Tibial artery (tissue), 4 donors: ENCODE results near the gene TPH1.

ENCODE experiments used
- DNase-seq, 2 donors: peaks; one replicate each; pipeline ENCODE4 v3.0.0-alpha.2; 2019
- H3K27ac ChIP-seq, 2 donors: fragments of 200-600 bp; sonication (generic) in 1 of 2; 1 replicate in 1 of 2; 2 replicates in 1 of 2; pipeline ENCODE4 v1.5.1; 2018 to 2019; ENCODE audit warnings: mild to moderate bottlenecking in 1 of 2
- H3K27me3 ChIP-seq, 2 donors: fragments of 200-600 bp; sonication (generic) in 1 of 2; one replicate each; pipeline versions ENCODE4 v1.5.1 to v1.6.0; 2016 to 2019
- H3K36me3 ChIP-seq, 3 donors: fragments of 200-600 bp; sonication (generic) in 2 of 3; one replicate each; pipeline ENCODE4 v1.5.1; 2016 to 2019; ENCODE audit warnings: mild to moderate bottlenecking in 2 of 3
- H3K4me1 ChIP-seq, 4 donors: fragments of 200-600 bp; sonication (generic) in 2 of 4; 1 replicate in 3 of 4; 2 replicates in 1 of 4; pipeline ENCODE4 v1.5.1; 2016 to 2019
- H3K4me3 ChIP-seq, 2 donors: fragments of 200-600 bp; sonication (generic) in 1 of 2; 1 replicate in 1 of 2; 2 replicates in 1 of 2; pipeline ENCODE4 v1.5.1; 2018 to 2019; ENCODE audit warnings: mild to moderate bottlenecking in 2 of 2
- H3K9me3 ChIP-seq, 3 donors: fragments of 200-600 bp; sonication (generic) in 1 of 3; one replicate each; pipeline ENCODE4 v1.5.1; 2016 to 2019
- intact Hi-C: fragments of 100-400 bp; cut with DNase I; formaldehyde crosslinking; loops from one replicate; pipeline ENCODE4 v1.15.0; 2023; ENCODE audit warnings: low total_unique reads
- TF ChIP-seq, protein P1 (sequence below), 2 experiments: fragments of 200-600 bp in 1 of 2; fragments of 450-650 bp in 1 of 2; IDR thresholded peaks; one replicate each; pipeline ENCODE4 v1.5.1; 2017 to 2019; ENCODE audit warnings: antibody characterized with exemption in 2 of 2, mild to moderate bottlenecking in 1 of 2, moderate library complexity in 1 of 2

Gene TPH1

GRCh38 chr11:18066626-18067025 lies 20.6 kb upstream of the TPH1 start:
- Histone ChIP-seq H3K9me3 (no peaks in the 10 kb centered on the region), H3K4me3 (no peak overlapping the region), H3K27me3 (no peaks in the 10 kb centered on the region), H3K4me1 (no peaks in the 10 kb centered on the region), H3K27ac (no peak overlapping the region), H3K36me3 (no peaks in the 10 kb centered on the region)
- no peak for DNase-seq
- TF ChIP-seq, protein P1, sequence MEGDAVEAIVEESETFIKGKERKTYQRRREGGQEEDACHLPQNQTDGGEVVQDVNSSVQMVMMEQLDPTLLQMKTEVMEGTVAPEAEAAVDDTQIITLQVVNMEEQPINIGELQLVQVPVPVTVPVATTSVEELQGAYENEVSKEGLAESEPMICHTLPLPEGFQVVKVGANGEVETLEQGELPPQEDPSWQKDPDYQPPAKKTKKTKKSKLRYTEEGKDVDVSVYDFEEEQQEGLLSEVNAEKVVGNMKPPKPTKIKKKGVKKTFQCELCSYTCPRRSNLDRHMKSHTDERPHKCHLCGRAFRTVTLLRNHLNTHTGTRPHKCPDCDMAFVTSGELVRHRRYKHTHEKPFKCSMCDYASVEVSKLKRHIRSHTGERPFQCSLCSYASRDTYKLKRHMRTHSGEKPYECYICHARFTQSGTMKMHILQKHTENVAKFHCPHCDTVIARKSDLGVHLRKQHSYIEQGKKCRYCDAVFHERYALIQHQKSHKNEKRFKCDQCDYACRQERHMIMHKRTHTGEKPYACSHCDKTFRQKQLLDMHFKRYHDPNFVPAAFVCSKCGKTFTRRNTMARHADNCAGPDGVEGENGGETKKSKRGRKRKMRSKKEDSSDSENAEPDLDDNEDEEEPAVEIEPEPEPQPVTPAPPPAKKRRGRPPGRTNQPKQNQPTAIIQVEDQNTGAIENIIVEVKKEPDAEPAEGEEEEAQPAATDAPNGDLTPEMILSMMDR (IDR thresholded peaks at IDR 0.05): no peak
- intact Hi-C loops: no loop called here

- DNase-seq: no peak
- TF ChIP-seq, protein P1 (IDR thresholded peaks at IDR 0.05): no peak
- Histone ChIP-seq H3K27ac (no peak overlapping the region), H3K4me3 (no peak overlapping the region), H3K36me3 (no peaks in the 10 kb centered on the region), H3K27me3 (no peaks in the 10 kb centered on the region), H3K4me1 (no peaks in the 10 kb centered on the region), H3K9me3 (no peaks in the 10 kb centered on the region)
- intact Hi-C loops: no loop called here
Observed at GRCh38 chr11:18065572-18065971, 19.5 kb upstream of the TPH1 start.

DNA sequence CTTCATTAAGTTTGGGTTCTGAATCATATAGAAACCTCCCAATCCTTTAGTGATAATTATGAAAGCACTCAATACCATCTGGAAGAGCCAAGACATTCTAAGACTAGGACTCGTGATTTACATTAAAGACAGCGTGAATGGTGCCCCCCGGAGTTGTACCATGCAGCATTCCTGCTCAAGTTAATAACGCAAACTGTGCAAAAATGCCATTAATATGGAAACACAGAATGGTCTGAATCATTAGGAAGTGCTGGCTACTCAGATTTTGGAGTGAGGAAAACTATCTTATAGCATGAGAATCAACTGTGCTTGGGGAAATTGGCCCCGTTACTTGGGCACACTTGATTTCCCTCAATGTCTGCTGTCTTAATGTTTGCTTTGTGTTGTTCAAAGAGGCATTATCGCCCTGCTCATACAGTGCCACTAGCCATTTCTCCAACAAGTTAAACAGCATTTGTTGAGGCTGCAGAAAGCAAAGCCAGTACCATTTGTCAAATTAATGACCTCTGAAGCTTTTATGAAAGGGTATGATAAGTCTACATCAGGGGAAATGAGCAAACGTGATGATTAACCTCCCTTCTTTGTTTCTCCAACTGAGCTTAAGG lies 18.5 kb upstream of the TPH1 start:
- H3K27me3 ChIP-seq: no peaks in the 10 kb centered on the region
- H3K4me3 ChIP-seq: no peak overlapping the region
- no peaks in the 10 kb centered on the region for H3K36me3 ChIP-seq
- H3K4me1 ChIP-seq: no peaks in the 10 kb centered on the region
- H3K9me3 ChIP-seq: no peaks in the 10 kb centered on the region
- TF ChIP-seq, protein P1 (IDR thresholded peaks at IDR 0.05): no peak
- no peak for DNase-seq
- intact Hi-C loops: no loop called here
- H3K27ac ChIP-seq: no peak overlapping the region

DNA sequence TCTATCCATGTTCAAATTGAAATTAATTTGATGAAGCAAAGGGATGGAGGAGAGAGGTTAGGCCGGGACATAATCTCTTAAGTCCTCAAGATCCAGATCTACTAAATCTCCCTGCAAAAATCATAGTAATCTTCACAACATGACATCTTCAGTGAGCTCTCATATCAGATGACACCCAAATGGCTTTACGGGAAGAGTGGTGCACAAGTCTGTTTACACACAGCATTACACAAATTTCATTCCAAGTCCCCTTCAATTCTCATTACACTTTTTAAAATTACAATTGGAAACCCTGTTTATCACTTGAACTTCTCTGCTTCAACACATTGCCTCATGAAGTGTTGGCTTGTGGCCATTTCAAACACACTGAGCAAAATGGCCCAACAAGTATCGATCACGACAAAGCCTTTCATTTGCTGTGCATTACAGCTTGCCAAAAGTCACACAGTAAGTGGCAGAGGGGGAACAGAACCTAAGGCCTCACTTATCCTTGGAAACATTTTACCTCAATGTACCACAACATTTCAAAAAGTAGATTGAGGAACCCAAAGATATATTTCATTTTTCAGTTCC lies 17.9 kb upstream of the TPH1 start:
- no peaks in the 10 kb centered on the region for H3K9me3 ChIP-seq
- no peak overlapping the region for H3K27ac ChIP-seq
- H3K27me3 ChIP-seq: no peaks in the 10 kb centered on the region
- DNase-seq: no peak
- TF ChIP-seq, protein P1 (IDR thresholded peaks at IDR 0.05): no peak
- intact Hi-C loops: no loop called here
- H3K36me3 ChIP-seq: no peaks in the 10 kb centered on the region
- H3K4me3 ChIP-seq: no peak overlapping the region
- H3K4me1 ChIP-seq: no peaks in the 10 kb centered on the region

- Histone ChIP-seq H3K27me3 (no peaks in the 10 kb centered on the region), H3K4me1 (no peaks in the 10 kb centered on the region), H3K27ac (no peak overlapping the region), H3K9me3 (no peaks in the 10 kb centered on the region), H3K4me3 (no peak overlapping the region), H3K36me3 (no peaks in the 10 kb centered on the region)
- no peak for DNase-seq
- TF ChIP-seq, protein P1 (IDR thresholded peaks at IDR 0.05): no peak
- intact Hi-C loops: no loop called here
Observed at GRCh38 chr11:18063125-18063524, 17.1 kb upstream of the TPH1 start.
